Ovary (tissue), 9 donors: ENCODE data around the gene ZMAT5. TPM values are rescaled to one million over a fixed set of nuclear protein-coding genes. Genes with fewer than 3 reads are reported as not detected.

Experiments
- DNase-seq, 5 donors: peaks; one replicate each; pipeline ENCODE4 v3.0.0-alpha.2; 2019 to 2020
- H3K27ac ChIP-seq, 2 donors: fragments of 200-600 bp; one replicate each; pipeline versions ENCODE4 v1.5.1 to v1.8.0; 2019 to 2022
- H3K27me3 ChIP-seq: fragments of 200-600 bp; one replicate; pipeline ENCODE4 v1.8.0; 2022
- H3K36me3 ChIP-seq: fragments of 200-600 bp; sonication (generic); one replicate; pipeline ENCODE4 v1.5.1; 2019
- H3K4me1 ChIP-seq: one replicate; pipeline ENCODE4 v1.8.1; 2013; ENCODE audit warnings: mild to moderate bottlenecking, moderate library complexity; ENCODE audit not compliant: insufficient read depth
- H3K4me3 ChIP-seq: fragments of 200-600 bp; sonication (generic); one replicate; pipeline ENCODE4 v1.5.1; 2017
- H3K9me3 ChIP-seq, 2 donors: fragments of 200-600 bp in 1 of 2; sonication (generic) in 1 of 2; one replicate each; pipeline versions ENCODE4 v1.5.1 to v1.8.1; 2013 to 2019; ENCODE audit warnings: mild to moderate bottlenecking in 1 of 2, moderate library complexity in 1 of 2
- CTCF ChIP-seq, 3 donors: fragments of 450-650 bp in 2 of 3; fragments of 200-600 bp in 1 of 3; IDR thresholded peaks; one replicate each; pipeline versions ENCODE4 v1.5.1 to v1.8.0; 2016 to 2022; ENCODE audit warnings: antibody characterized with exemption in 3 of 3, mild to moderate bottlenecking in 1 of 3
- EP300 ChIP-seq: sonication (generic); formaldehyde crosslinking; IDR thresholded peaks from one replicate; pipeline ENCODE4 v1.6.1; 2017; ENCODE audit warnings: antibody characterized with exemption
- POLR2A ChIP-seq: fragments of 450-650 bp; IDR thresholded peaks from one replicate; pipeline ENCODE4 v1.6.1; 2017; ENCODE audit warnings: antibody characterized with exemption, mild to moderate bottlenecking, moderate library complexity
- WGBS, 3 donors: extraction: QIAGEN DNeasy Blood & Tissue Kit in 1 of 3; methylation state at CpG; one replicate each; pipeline versions ENCODE4 v1.1.5 to v1.1.7; 2013 to 2017; 5-methylcytosine and 5-hydroxymethylcytosine counted together
- intact Hi-C, 4 donors: fragments of 100-400 bp; cut with DNase I; formaldehyde crosslinking; loops; one replicate each; pipeline versions ENCODE4 v1.11.0 to v1.15.1; 2022 to 2023
- polyA plus RNA-seq, 2 donors: library from polyadenylated mRNA; stranded (reverse); fragments of 200-250 nt in 1 of 2; fragments of 350-450 nt in 1 of 2; fragmentation: Illumina TruSeq in 1 of 2; extraction: RNeasy Lipid Tissue Mini Kit (QIAGEN cat#74804) in 1 of 2; gene quantifications; one replicate each; pipeline ENCODE4 v1.2.3, GENCODE V29; 2013 to 2014
- total RNA-seq, 7 donors: library from RNA; depleted of rRNA in 2 of 7; stranded (reverse); fragments of >200 nt in 2 of 7; fragmentation: NEBNext Ultra II Directional in 3 of 7; extraction: Animal tissue kit (Norgen Biotek cat#: 25700) in 3 of 7; gene quantifications; one replicate each; pipeline versions ENCODE4 v1.1.0 to v1.2.4, GENCODE V29; 2016 to 2023
- donor health status: DM: no; HTN: no; CAD: no; lungs with moderate emphysema.
- donor health status: DM: no; HTN: no; CAD: no.
- donor health status: Bipolar disorder and iron deficiency.
- donor health status: DM: yes; HTN: yes; CAD: no.
- donor health status: DM: no; HTN: no; CAD: no.
- donor health status: DM: yes; HTN: yes; CAD: no.

The ZMAT5 gene
- total and polyA plus RNA-seq, 9 donors: 5.7 to 27.2 (median 21.4) TPM

- no peak overlapping the region for H3K4me3 ChIP-seq
- TF ChIP-seq EP300 (no peak), CTCF (IDR thresholded peaks at IDR 0.05) (no peak), POLR2A (no peak)
- no peaks in the 10 kb centered on the region for H3K36me3 ChIP-seq
- intact Hi-C loops: no loop called here
- no peak for DNase-seq
- H3K9me3 ChIP-seq: no peaks in the 10 kb centered on the region
- 67 to 76% (median 67%) methylated on average over 5 of the region's 5 CpGs for WGBS, 3 donors
- no peaks in the 10 kb centered on the region for H3K4me1 ChIP-seq
- H3K27ac ChIP-seq: no peak overlapping the region
- no peaks in the 10 kb centered on the region for H3K27me3 ChIP-seq
Observed at GRCh38 chr22:29795663-29796062, 28.9 kb upstream of the ZMAT5 start.

GRCh38 chr22:29793396-29793795 is 26.6 kb upstream of the ZMAT5 start:
- 91 to 96% (median 94%) methylated on average over 17 of the region's 17 CpGs for WGBS, 3 donors
- no peaks in the 10 kb centered on the region for H3K9me3 ChIP-seq
- no peak for TF ChIP-seq CTCF (IDR thresholded peaks at IDR 0.05)
- no peaks in the 10 kb centered on the region for H3K4me1 ChIP-seq
- H3K27me3 ChIP-seq: no peaks in the 10 kb centered on the region
- no peaks in the 10 kb centered on the region for H3K36me3 ChIP-seq
- intact Hi-C loops: no loop called here
- H3K4me3 ChIP-seq: no peak overlapping the region
- H3K27ac ChIP-seq: no peak overlapping the region
- no peak for DNase-seq

- no peaks in the 10 kb centered on the region for H3K36me3 ChIP-seq
- H3K27ac ChIP-seq: no peak overlapping the region
- no peak overlapping the region for H3K4me3 ChIP-seq
- no peak for DNase-seq
- intact Hi-C loops: no loop called here
- no peak for TF ChIP-seq POLR2A
- no peak for TF ChIP-seq EP300
- no peak for TF ChIP-seq CTCF (IDR thresholded peaks at IDR 0.05)
- 85 to 91% (median 87%) methylated on average over 5 of the region's 5 CpGs for WGBS, 3 donors
- no peaks in the 10 kb centered on the region for H3K9me3 ChIP-seq
- H3K27me3 ChIP-seq: no peaks in the 10 kb centered on the region
- H3K4me1 ChIP-seq: no peaks in the 10 kb centered on the region
Observed at GRCh38 chr22:29790061-29790460, 23.3 kb upstream of the ZMAT5 start.

GRCh38 chr22:29788339-29789279 is 21.8 kb upstream of the ZMAT5 start:
- no peak overlapping the region for H3K4me3 ChIP-seq

More at GRCh38 chr22:29788339-29789279, 21.8 kb upstream of the ZMAT5 start:
- TF ChIP-seq EP300: no peak
- TF ChIP-seq POLR2A: no peak
- no peak for TF ChIP-seq CTCF (IDR thresholded peaks at IDR 0.05)
- intact Hi-C loops: no loop called here
- Histone ChIP-seq H3K9me3 (no peaks in the 10 kb centered on the region), H3K27ac (no peak overlapping the region), H3K36me3 (no peaks in the 10 kb centered on the region), H3K4me1 (peaks cover 3% of the 10 kb centered on the region), H3K27me3 (no peaks in the 10 kb centered on the region)
- DNase-seq: no peak
- 82 to 88% (median 83%) methylated on average over 27 of the region's 27 CpGs for WGBS, 3 donors
